ENCODE data around the gene ZFP36L1.

ZFP36L1 gene

DNA sequence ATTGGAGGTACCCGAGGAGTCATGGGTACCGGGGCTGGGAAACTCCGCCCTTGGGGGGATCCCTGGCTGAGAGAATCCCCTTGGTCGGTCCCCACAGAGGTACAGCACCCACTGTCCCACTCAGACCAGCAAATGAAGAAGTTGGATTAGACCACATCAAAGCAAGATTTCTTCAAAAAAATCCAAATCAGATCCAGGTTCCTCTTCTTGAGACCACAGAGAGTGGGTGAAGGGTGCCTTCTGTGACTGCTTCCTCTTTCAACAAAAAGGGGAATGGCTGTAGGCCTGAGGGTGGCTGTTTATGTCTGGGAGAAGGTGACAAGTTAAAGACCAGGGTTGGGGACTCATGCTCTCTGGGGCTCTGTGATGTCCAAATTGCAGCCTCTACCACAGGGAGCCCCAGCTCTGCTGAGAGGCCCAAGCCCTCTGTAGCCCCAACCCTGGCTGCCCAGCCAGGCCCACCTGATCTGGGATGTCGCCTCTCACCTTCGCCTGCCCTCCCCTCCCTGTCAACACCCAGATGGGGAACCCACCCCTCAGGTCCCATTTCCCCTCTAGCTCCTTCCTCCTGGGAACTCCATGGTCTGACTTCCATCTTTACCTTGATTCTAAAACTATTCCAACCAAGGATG is 50.9 kb downstream of the ZFP36L1 start:
- DNase-seq (ENCODE audit: low read depth in 2 of 3, low spot score in 1 of 3), result no peak

DNA sequence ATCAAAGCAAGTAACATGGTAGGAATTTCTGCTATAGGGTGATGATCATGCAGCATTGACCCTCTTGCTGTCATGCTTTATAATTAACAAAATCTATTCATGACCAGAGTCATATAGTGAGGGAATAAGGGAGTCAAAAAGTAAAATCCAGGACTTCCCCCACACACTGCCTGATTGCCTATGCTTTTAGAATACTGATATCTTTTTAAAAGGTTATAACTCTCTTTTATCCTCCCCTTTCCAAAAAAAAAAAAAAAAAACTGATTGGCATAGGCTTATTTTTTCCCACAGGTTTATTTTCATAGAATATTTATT is 51.4 kb downstream of the ZFP36L1 start:
- DNase-seq (ENCODE audit: low read depth in 2 of 3, low spot score in 1 of 3), result no peak

DNA sequence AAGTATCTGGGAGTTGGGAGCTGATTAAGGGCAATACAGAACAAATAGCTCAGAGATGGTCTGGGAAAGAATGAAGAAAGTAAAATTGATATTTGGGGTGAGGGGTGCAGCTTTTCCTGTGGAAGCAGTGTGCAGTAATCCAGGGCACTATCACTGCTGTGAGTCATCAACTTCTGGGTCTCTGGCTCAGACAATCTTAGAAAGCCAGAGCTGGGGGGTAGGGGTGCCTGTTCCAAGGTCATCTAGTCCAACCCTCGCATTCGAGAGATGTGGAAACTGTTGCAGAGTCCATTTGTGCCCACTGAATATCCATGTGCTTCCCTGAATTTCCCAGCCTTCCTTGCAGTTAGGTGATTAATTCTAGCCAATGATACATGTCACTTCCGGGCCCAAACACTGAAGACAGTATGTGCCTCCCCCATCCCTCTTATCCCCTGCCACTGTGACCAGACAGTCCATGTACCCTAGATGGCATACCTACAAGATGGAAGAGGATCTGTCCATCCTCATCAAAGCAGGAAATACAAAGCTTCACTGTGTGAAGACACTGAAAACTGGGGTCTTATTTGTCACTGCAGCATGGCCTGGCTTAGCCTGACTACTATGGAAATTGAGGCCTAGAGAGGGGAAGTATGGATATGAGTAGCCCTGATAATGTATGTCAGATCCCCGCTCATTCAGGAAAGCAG is 51.9 kb downstream of the ZFP36L1 start:
- no peak for DNase-seq (ENCODE audit: low read depth in 2 of 3, low spot score in 1 of 3)

DNA sequence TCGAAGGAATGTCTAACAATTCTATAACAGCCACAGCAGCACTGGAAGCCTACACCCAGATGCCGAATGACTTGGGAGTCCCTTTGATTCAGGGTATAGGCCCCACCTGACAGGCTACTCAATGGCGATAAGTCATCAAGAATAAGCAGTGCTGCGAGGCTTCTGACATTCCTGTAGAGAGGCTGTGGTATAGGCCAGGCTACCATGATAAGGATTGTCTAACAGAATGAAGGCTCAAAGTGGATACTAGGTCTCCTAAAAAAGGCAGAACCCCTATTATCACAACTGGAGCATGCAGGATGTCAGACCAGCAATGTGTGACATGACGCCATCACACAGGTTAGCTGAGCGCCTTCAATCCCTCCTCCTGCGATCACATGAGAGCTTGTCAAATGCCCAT is 53.2 kb downstream of the ZFP36L1 start:
- no peak for DNase-seq (ENCODE audit: low read depth in 2 of 3, low spot score in 1 of 3)

DNA sequence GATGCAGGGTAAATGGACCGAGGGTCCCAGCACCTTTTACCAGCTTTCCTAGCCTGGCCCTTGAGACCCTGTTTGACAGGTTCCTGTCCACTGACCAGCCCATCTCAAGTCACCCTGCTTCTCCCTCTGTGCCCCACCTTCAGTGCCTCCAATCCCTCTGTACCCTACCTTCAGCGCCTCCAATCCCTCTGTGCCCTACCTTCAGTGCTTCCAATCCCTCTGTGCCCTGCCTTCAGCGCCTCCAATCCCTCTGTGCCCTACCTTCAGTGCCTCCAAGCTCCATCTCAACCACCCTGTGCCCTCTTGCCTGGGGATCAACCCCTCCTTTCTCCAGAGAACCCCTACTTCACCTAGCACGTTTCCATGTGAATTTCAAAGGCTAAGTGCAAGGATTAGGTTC is 54.3 kb downstream of the ZFP36L1 start:
- DNase-seq (ENCODE audit: low read depth in 2 of 3, low spot score in 1 of 3), result no peak
